SK-N-SH (cell line): ENCODE measurements around the gene HINT2. TPM values are rescaled to one million over a fixed set of nuclear protein-coding genes. Genes with fewer than 3 reads are reported as not detected.
A peak's percentile ranks its signal among the peaks of the same experiment; 100 is the strongest.

Source experiments
- CTCF ChIA-PET: fragments of 300-600, 350-600 bp; formaldehyde crosslinking; extraction: SDS; loops from one replicate; lab custom pipeline; 2021; lab: Yijun Ruan, JAX
- POLR2A ChIA-PET: fragments of 350-600 bp; sonication (Branson Sonifier 250); formaldehyde crosslinking; extraction: SDS; loops from one replicate; lab custom pipeline; 2020; ENCODE audit warnings: antibody characterized with exemption, inconsistent platforms; lab: Yijun Ruan, JAX
- DNase-seq: peaks from one replicate; pipeline ENCODE4 v3.0.0; 2012
- H2AFZ ChIP-seq: fragments of 200-600 bp; sonication (generic); 2 replicates; pipeline ENCODE4 v1.8.1; 2016; ENCODE audit warnings: antibody characterized with exemption, mild to moderate bottlenecking, low read depth
- H3F3A ChIP-seq: fragments of 200-600 bp; sonication (generic); replicated peaks from 2 replicates; pipeline ENCODE3; 2016; ENCODE audit warnings: antibody characterized with exemption, mild to moderate bottlenecking; ENCODE audit not compliant: insufficient read depth
- H3K27ac ChIP-seq, 2 experiments: fragments of 200-500 bp in 1 of 2; fragments of 200-600 bp in 1 of 2; sonication (Bioruptor generic) in 1 of 2; sonication (generic), shearing (Covaris generic) in 1 of 2; 2 replicates each; pipeline versions ENCODE4 v1.5.1 to v1.6.1; 2014 to 2016; ENCODE audit warnings: low read depth in 2 of 2, inconsistent platforms in 1 of 2, low read length in 1 of 2, mild to moderate bottlenecking in 1 of 2, mixed read lengths in 1 of 2
- H3K27me3 ChIP-seq: fragments of 200-600 bp; sonication (generic), shearing (Covaris generic); 2 replicates; pipeline ENCODE4 v1.6.1; 2016; ENCODE audit warnings: mixed run types; ENCODE audit not compliant: insufficient read depth
- H3K36me3 ChIP-seq, 2 experiments: fragments of 200-500 bp in 1 of 2; fragments of 200-600 bp in 1 of 2; sonication (Bioruptor generic) in 1 of 2; sonication (generic) in 1 of 2; replicated peaks in 1 of 2; 2 replicates each; pipeline versions ENCODE3 to v1.5.1; 2014 to 2016; ENCODE audit warnings: low read length in 1 of 2, mild to moderate bottlenecking in 1 of 2; ENCODE audit not compliant: insufficient read depth in 2 of 2, control insufficient read depth in 1 of 2
- H3K4me1 ChIP-seq, 2 experiments: fragments of 200-500 bp in 1 of 2; fragments of 200-600 bp in 1 of 2; sonication (Bioruptor generic) in 1 of 2; sonication (generic), shearing (Covaris generic) in 1 of 2; 2 replicates each; pipeline versions ENCODE4 v1.5.1 to v1.6.1; 2014 to 2016; ENCODE audit warnings: low read depth in 1 of 2, low read length in 1 of 2, mixed run types in 1 of 2; ENCODE audit not compliant: insufficient read depth in 2 of 2, control insufficient read depth in 1 of 2
- H3K4me2 ChIP-seq: fragments of 200-600 bp; sonication (generic), shearing (Covaris generic); 2 replicates; pipeline ENCODE4 v1.6.1; 2017; ENCODE audit warnings: mixed run types
- H3K4me3 ChIP-seq, 2 experiments: fragments of 200-500 bp in 1 of 2; fragments of 200-600 bp in 1 of 2; sonication (Bioruptor generic) in 1 of 2; sonication (generic), shearing (Covaris generic) in 1 of 2; 2 replicates each; pipeline versions ENCODE4 v1.5.1 to v1.8.1; 2014 to 2016; ENCODE audit warnings: low read depth in 2 of 2, inconsistent platforms in 1 of 2, low read length in 1 of 2, mild to moderate bottlenecking in 1 of 2, mixed read lengths in 1 of 2, moderate library complexity in 1 of 2
- H3K79me2 ChIP-seq: fragments of 200-600 bp; sonication (generic); 2 replicates; pipeline ENCODE4 v1.8.1; 2017; ENCODE audit warnings: mild to moderate bottlenecking; ENCODE audit not compliant: insufficient read depth
- H3K9ac ChIP-seq: fragments of 200-600 bp; sonication (generic); 2 replicates; pipeline ENCODE4 v1.6.1; 2017; ENCODE audit warnings: mixed run types
- H3K9me2 ChIP-seq: fragments of 200-600 bp; sonication (generic); 2 replicates; pipeline ENCODE4 v1.6.1; 2017; ENCODE audit warnings: mixed run types
- H3K9me3 ChIP-seq: fragments of 200-600 bp; sonication (generic); 2 replicates; pipeline ENCODE4 v1.6.1; 2017; ENCODE audit warnings: mixed run types, mild to moderate bottlenecking, moderate library complexity
- H4K20me1 ChIP-seq: fragments of 200-600 bp; sonication (generic); 2 replicates; pipeline ENCODE4 v1.6.1; 2017; ENCODE audit warnings: mild to moderate bottlenecking, mixed run types; ENCODE audit not compliant: insufficient read depth
- CTCF ChIP-seq: fragments of 200-600 bp; sonication (generic); IDR thresholded peaks from 2 replicates; pipeline ENCODE4 v1.6.1; 2017; ENCODE audit warnings: antibody characterized with exemption, mild to moderate bottlenecking, moderate library complexity
- ELF1 ChIP-seq: IDR thresholded peaks from 2 replicates; pipeline ENCODE4 v1.4.0; 2012
- EP300 ChIP-seq, 2 experiments: IDR thresholded peaks; 2 replicates each; pipeline versions ENCODE4 v1.4.0 to v1.6.1; 2012; ENCODE audit warnings: borderline replicate concordance in 1 of 2, low read depth in 1 of 2, low read length in 1 of 2
- EZH2phosphoT487 ChIP-seq: fragments of 200-600 bp; sonication (generic); IDR thresholded peaks from 2 replicates; pipeline ENCODE4 v1.6.1; 2017; ENCODE audit warnings: low read depth, mixed run types, mild to moderate bottlenecking, antibody characterized with exemption, moderate library complexity, borderline replicate concordance
- FOSL2 ChIP-seq: IDR thresholded peaks from 2 replicates; pipeline ENCODE4 v1.4.0; 2012; ENCODE audit warnings: low read depth, mild to moderate bottlenecking, moderate library complexity, borderline replicate concordance
- FOXJ3 ChIP-seq: sonication (generic); formaldehyde crosslinking; IDR thresholded peaks from 2 replicates; pipeline ENCODE4 v1.5.1; 2020; ENCODE audit warnings: mild to moderate bottlenecking, missing genetic modification reagents
- GABPA ChIP-seq: IDR thresholded peaks from 2 replicates; pipeline ENCODE4 v1.4.0; 2012; ENCODE audit warnings: low read depth, mild to moderate bottlenecking
- GATA2 ChIP-seq: sonication (generic); formaldehyde crosslinking; IDR thresholded peaks from 2 replicates; pipeline ENCODE4 v1.5.0; 2020; ENCODE audit warnings: mild to moderate bottlenecking, missing genetic modification reagents
- IRF3 ChIP-seq: fragments of 150-350 bp; IDR thresholded peaks from 2 replicates; pipeline ENCODE4 v1.6.1; 2016; ENCODE audit warnings: mild to moderate bottlenecking, low read depth, low read length
- JUND ChIP-seq: IDR thresholded peaks from 2 replicates; pipeline ENCODE4 v1.4.0; 2012
- MAX ChIP-seq: IDR thresholded peaks from 2 replicates; pipeline ENCODE4 v1.4.0; 2012; ENCODE audit warnings: low read depth
- MXI1 ChIP-seq: IDR thresholded peaks from 2 replicates; pipeline ENCODE4 v1.6.1; 2012; ENCODE audit warnings: mild to moderate bottlenecking, low read depth, low read length, improper control_type of control experiment
- NFIC ChIP-seq: IDR thresholded peaks from 2 replicates; pipeline ENCODE4 v1.4.0; 2012; ENCODE audit warnings: borderline replicate concordance
- NRF1 ChIP-seq: IDR thresholded peaks from 2 replicates; pipeline ENCODE4 v1.6.1; 2012; ENCODE audit warnings: low read depth, mild to moderate bottlenecking, low read length
- PBX3 ChIP-seq: IDR thresholded peaks from 2 replicates; pipeline ENCODE4; 2012
- POLR2AphosphoS5 ChIP-seq: IDR thresholded peaks from 2 replicates; pipeline ENCODE4 v1.6.1; 2012; ENCODE audit warnings: low read depth, low read length
- RAD21 ChIP-seq: IDR thresholded peaks from 2 replicates; pipeline ENCODE4 v1.6.1; 2012; ENCODE audit warnings: mild to moderate bottlenecking, low read length
- RCOR1 ChIP-seq: fragments of 150-350 bp; IDR thresholded peaks from 2 replicates; pipeline ENCODE4 v1.6.1; 2017; ENCODE audit warnings: antibody characterized with exemption, low read length
- SIN3A ChIP-seq: IDR thresholded peaks from 2 replicates; pipeline ENCODE4 v1.6.1; 2012; ENCODE audit warnings: low read depth, mild to moderate bottlenecking, low read length, moderate library complexity, borderline replicate concordance
- TAF1 ChIP-seq: IDR thresholded peaks from 2 replicates; pipeline ENCODE4 v1.6.1; 2012; ENCODE audit warnings: low read depth, mild to moderate bottlenecking, low read length, moderate library complexity, borderline replicate concordance
- TCF12 ChIP-seq: IDR thresholded peaks from 2 replicates; pipeline ENCODE4 v1.4.0; 2012
- USF1 ChIP-seq: IDR thresholded peaks from 2 replicates; pipeline ENCODE4 v1.4.0; 2012; ENCODE audit warnings: low read depth, borderline replicate concordance
- USF2 ChIP-seq: fragments of 150-350 bp; IDR thresholded peaks from 2 replicates; pipeline ENCODE4 v1.6.1; 2017; ENCODE audit warnings: antibody characterized with exemption, low read length, low read depth, borderline replicate concordance
- YY1 ChIP-seq: IDR thresholded peaks from 2 replicates; pipeline ENCODE4 v1.4.0; 2012; ENCODE audit warnings: low read depth, mild to moderate bottlenecking
- WGBS: methylation state at CpG from one replicate; pipeline ENCODE4 v1.1.6; 2017; ENCODE audit warnings: low lambda C conversion rate; 5-methylcytosine and 5-hydroxymethylcytosine counted together
- polyA plus RNA-seq, 3 experiments: library from polyadenylated mRNA; depleted of rRNA; stranded (reverse); fragments of >200 nt; gene quantifications; 2 replicates each; pipeline ENCODE4 v1.2.3, GENCODE V29; 2012

Gene HINT2
- polyA plus RNA-seq, 1 of the 3 experiments (the other 2 are of a cell fraction) = 57.2 TPM

- no peak overlapping the region for H3K9ac ChIP-seq
- no peak overlapping the region for H3K4me3 ChIP-seq
- H3K27me3 ChIP-seq = no peaks in the 10 kb centered on the region
- TF ChIP-seq EP300 (IDR thresholded peaks at IDR 0.05; ENCODE audit: borderline replicate concordance in 1 of 2, low read depth in 1 of 2, low read length in 1 of 2) (peak in 1 of 2 experiments; percentile 47; a peak in 1 of 4 replicates), TAF1 (no peak), FOSL2 (no peak), GABPA (no peak), TCF12 (no peak)
- peaks cover 0 to 3% of the 10 kb centered on the region in 2 experiments for H3K36me3 ChIP-seq
- H3K4me2 ChIP-seq = no peak overlapping the region
- peaks cover 14% of the 10 kb centered on the region for H3F3A ChIP-seq
- WGBS = 63% methylated on average over 2 of the region's 2 CpGs
- no peak overlapping the region; a peak in 1 of 4 replicates for H3K27ac ChIP-seq
- H3K79me2 ChIP-seq = no peaks in the 10 kb centered on the region
- ChIA-PET CTCF (interaction anchor here (0.6 to 6.5 kb wide), 12 partner anchors 9 to 230 kb away, joined by 3 to 136 read pairs (median 3); partner anchors contain the start of genes ARHGEF39, HINT2 and SPAG8), POLR2A (no interaction called here)
- H3K9me3 ChIP-seq = no peaks in the 10 kb centered on the region
- no peaks in the 10 kb centered on the region for H4K20me1 ChIP-seq
- H2AFZ ChIP-seq = no peak overlapping the region
- H3K4me1 ChIP-seq = peaks cover 0 to 13% of the 10 kb centered on the region in 2 experiments; a peak in 2 of 4 replicates
- H3K9me2 ChIP-seq = no peaks in the 10 kb centered on the region
- DNase-seq = peak; percentile 82
Measured at GRCh38 chr9:35793461-35793860, 21.4 kb downstream of the HINT2 start.

- no peak overlapping the region for H3K9ac ChIP-seq
- H3K4me2 ChIP-seq = no peak overlapping the region
- no peak overlapping the region for H2AFZ ChIP-seq
- H3K36me3 ChIP-seq = peaks cover 0 to 3% of the 10 kb centered on the region in 2 experiments
- 97% methylated on average over 10 of the region's 14 CpGs for WGBS
- H3K79me2 ChIP-seq = no peaks in the 10 kb centered on the region
- CTCF ChIA-PET = interaction anchor here (0.6 to 6.5 kb wide), 15 partner anchors 9 to 231 kb away, joined by 3 to 136 read pairs (median 4); partner anchors contain the start of genes ARHGEF39, CREB3, HINT2 and SPAG8
- no peaks in the 10 kb centered on the region for H3K9me2 ChIP-seq
- H3K9me3 ChIP-seq = no peaks in the 10 kb centered on the region
- H3F3A ChIP-seq = peaks cover 9% of the 10 kb centered on the region
- POLR2A ChIA-PET = no interaction called here
- H3K27ac ChIP-seq = no peak overlapping the region
- H3K4me3 ChIP-seq = no peak overlapping the region
- no peaks in the 10 kb centered on the region for H3K27me3 ChIP-seq
- no peak for DNase-seq
- peaks cover 0 to 12% of the 10 kb centered on the region in 2 experiments; a peak in 1 of 4 replicates for H3K4me1 ChIP-seq
- no peak for TF ChIP-seq NRF1
- no peak for TF ChIP-seq NFIC
- TF ChIP-seq MXI1 = no peak
- TF ChIP-seq IRF3 = no peak
- TF ChIP-seq USF1 = no peak
- no peak for TF ChIP-seq ELF1
- no peak for TF ChIP-seq POLR2AphosphoS5
- TF ChIP-seq SIN3A = no peak
- TF ChIP-seq MAX = no peak
- no peak for TF ChIP-seq CTCF
- TF ChIP-seq EZH2phosphoT487 = no peak
- no peak for TF ChIP-seq RAD21
- no peak for TF ChIP-seq JUND
- no peak for TF ChIP-seq GABPA
- no peak for TF ChIP-seq RCOR1
- no peak for TF ChIP-seq USF2
- no peak for TF ChIP-seq FOXJ3 (CRISPR knock-in tag)
- no peak for TF ChIP-seq PBX3
- no peak for TF ChIP-seq GATA2 (CRISPR knock-in tag)
- no peak for TF ChIP-seq YY1
- no peaks in the 10 kb centered on the region for H4K20me1 ChIP-seq
Measured at GRCh38 chr9:35792826-35793225, 22.0 kb downstream of the HINT2 start.
